Caco-2 (cell line): ENCODE measurements around the gene PPP1R3G. TPM values are rescaled to one million over a fixed set of nuclear protein-coding genes. Genes with fewer than 3 reads are reported as not detected.

Source experiments
- BruUV-seq: library from RNA; stranded (reverse); fragments of 400-500 nt; replicated peaks from 2 replicates; lab custom pipeline; 2021; lab: Mats Ljungman, UMichigan
- CTCF ChIA-PET: fragments of 300-600 bp; sonication (Branson Sonifier 250); formaldehyde crosslinking; loops from one replicate; lab custom pipeline; 2022; ENCODE audit warnings: antibody characterized with exemption; lab: Charles Lee
- POLR2A ChIA-PET: fragments of 300-600 bp; sonication (Branson Sonifier 250); formaldehyde crosslinking; loops from one replicate; lab custom pipeline; 2022; ENCODE audit warnings: antibody characterized with exemption; lab: Charles Lee
- DNase-seq, 2 experiments: peaks; one replicate each; pipeline versions ENCODE4 v3.0.0 to v3.0.0-alpha.2; 2020 to 2022
- H3K27me3 ChIP-seq: replicated peaks from 2 replicates; pipeline ENCODE4 v1.6.0; 2011; ENCODE audit warnings: low read length; ENCODE audit not compliant: control insufficient read depth, insufficient read depth
- H3K36me3 ChIP-seq: 2 replicates; pipeline ENCODE4 v1.5.1; 2011; ENCODE audit warnings: low read length; ENCODE audit not compliant: control insufficient read depth, insufficient read depth
- H3K4me1 ChIP-seq: fragments of 250-450 bp; sonication (Bioruptor Pico); 2 replicates; pipeline ENCODE4 v1.5.1; 2020; ENCODE audit warnings: mild to moderate bottlenecking
- H3K4me3 ChIP-seq: 2 replicates; pipeline ENCODE4 v1.5.1; 2011; ENCODE audit warnings: low read depth, mild to moderate bottlenecking, control low read depth, low read length
- H3K9me3 ChIP-seq: fragments of 250-450 bp; sonication (Bioruptor Pico); 2 replicates; pipeline ENCODE4 v1.5.1; 2020; ENCODE audit warnings: mild to moderate bottlenecking, moderate library complexity
- H3K27ac Mint-ChIP-seq: one replicate; pipeline ENCODE4 v1.8.0; 2022; ENCODE audit warnings: mixed read lengths; ENCODE audit not compliant: unreplicated experiment
- H3K27me3 Mint-ChIP-seq: one replicate; pipeline ENCODE4 v1.8.0; 2022; ENCODE audit warnings: mixed read lengths; ENCODE audit not compliant: insufficient read depth, unreplicated experiment
- H3K36me3 Mint-ChIP-seq: one replicate; pipeline ENCODE4 v1.8.0; 2022; ENCODE audit warnings: mild to moderate bottlenecking, mixed read lengths; ENCODE audit not compliant: insufficient read depth, unreplicated experiment
- H3K4me1 Mint-ChIP-seq: one replicate; pipeline ENCODE4 v1.8.0; 2022; ENCODE audit warnings: low read depth, mixed read lengths; ENCODE audit not compliant: unreplicated experiment
- H3K4me3 Mint-ChIP-seq: one replicate; pipeline ENCODE4 v1.8.0; 2022; ENCODE audit warnings: mild to moderate bottlenecking, moderate library complexity, mixed read lengths; ENCODE audit not compliant: unreplicated experiment
- H3K9me3 Mint-ChIP-seq: one replicate; pipeline ENCODE4 v1.8.0; 2022; ENCODE audit warnings: mixed read lengths; ENCODE audit not compliant: unreplicated experiment
- CTCF ChIP-seq, 2 experiments: fragments of 200-600 bp in 1 of 2; IDR thresholded peaks; 1 replicate in 1 of 2; 2 replicates in 1 of 2; pipeline versions ENCODE4 v1.5.1 to v1.8.0; 2011 to 2022; ENCODE audit warnings: antibody characterized with exemption in 1 of 2, control low read depth in 1 of 2, inconsistent platforms in 1 of 2, low read depth in 1 of 2, low read length in 1 of 2, mild to moderate bottlenecking in 1 of 2, moderate library complexity in 1 of 2; ENCODE audit not compliant: insufficient read depth in 1 of 2, severe bottlenecking in 1 of 2, unreplicated experiment in 1 of 2
- intact Hi-C: fragments of 100-400 bp; cut with micrococcal nuclease; formaldehyde crosslinking; loops from one replicate; pipeline ENCODE4 v1.10.0; 2022; ENCODE audit not compliant: unreplicated experiment
- total RNA-seq: library from RNA; stranded (reverse); gene quantifications from 2 replicates; pipeline ENCODE4 v1.2.3, GENCODE V29; 2022

Gene PPP1R3G
- total RNA-seq, 1 experiment from 2014 or later: 0.18 TPM

GRCh38 chr6:5041955-5042354 lies 43.2 kb upstream of the PPP1R3G start:
- no peaks in the 10 kb centered on the region for H3K9me3 Mint-ChIP-seq
- ChIA-PET CTCF (no interaction called here), POLR2A (no interaction called here)
- no peaks in the 10 kb centered on the region for H3K36me3 Mint-ChIP-seq
- no peaks in the 10 kb centered on the region for H3K4me1 ChIP-seq
- H3K4me1 Mint-ChIP-seq: no peaks in the 10 kb centered on the region
- intact Hi-C loops: no loop called here
- no peaks in the 10 kb centered on the region for H3K9me3 ChIP-seq
- no peaks in the 10 kb centered on the region for H3K27me3 ChIP-seq
- DNase-seq: no peak
- H3K27me3 Mint-ChIP-seq: peaks cover 7% of the 10 kb centered on the region
- no peak overlapping the region for H3K4me3 Mint-ChIP-seq
- BruUV-seq: no TSS peak
- H3K4me3 ChIP-seq: no peak overlapping the region
- no peak overlapping the region for H3K27ac Mint-ChIP-seq
- no peak for TF ChIP-seq CTCF (IDR thresholded peaks at IDR 0.05; ENCODE audit: insufficient read depth in 1 of 2, low read depth in 1 of 2, low read length in 1 of 2, severe bottlenecking in 1 of 2, unreplicated experiment in 1 of 2)
- no peaks in the 10 kb centered on the region for H3K36me3 ChIP-seq

GRCh38 chr6:5042436-5042835 lies 42.7 kb upstream of the PPP1R3G start:
- CTCF ChIA-PET: no interaction called here
- POLR2A ChIA-PET: no interaction called here
- Histone ChIP-seq H3K4me1 (no peaks in the 10 kb centered on the region), H3K36me3 (no peaks in the 10 kb centered on the region), H3K9me3 (no peaks in the 10 kb centered on the region), H3K4me3 (no peak overlapping the region), H3K27me3 (no peaks in the 10 kb centered on the region)
- BruUV-seq: no TSS peak
- H3K36me3 Mint-ChIP-seq: no peaks in the 10 kb centered on the region
- no peak for TF ChIP-seq CTCF (IDR thresholded peaks at IDR 0.05; ENCODE audit: insufficient read depth in 1 of 2, low read depth in 1 of 2, low read length in 1 of 2, severe bottlenecking in 1 of 2, unreplicated experiment in 1 of 2)
- H3K27me3 Mint-ChIP-seq: peaks cover 7% of the 10 kb centered on the region
- no peak overlapping the region for H3K27ac Mint-ChIP-seq
- intact Hi-C loops: no loop called here
- no peaks in the 10 kb centered on the region for H3K4me1 Mint-ChIP-seq
- no peak overlapping the region for H3K4me3 Mint-ChIP-seq
- DNase-seq: no peak
- no peaks in the 10 kb centered on the region for H3K9me3 Mint-ChIP-seq

- Mint-ChIP-seq H3K27ac (no peak overlapping the region), H3K27me3 (peaks cover 11% of the 10 kb centered on the region), H3K9me3 (peaks cover 10% of the 10 kb centered on the region), H3K4me3 (no peak overlapping the region), H3K4me1 (no peaks in the 10 kb centered on the region), H3K36me3 (no peaks in the 10 kb centered on the region)
- POLR2A ChIA-PET: no interaction called here
- Histone ChIP-seq H3K36me3 (no peaks in the 10 kb centered on the region), H3K27me3 (no peaks in the 10 kb centered on the region), H3K4me3 (no peak overlapping the region), H3K9me3 (no peaks in the 10 kb centered on the region), H3K4me1 (no peaks in the 10 kb centered on the region)
- no peak for DNase-seq
- CTCF ChIA-PET: no interaction called here
- no peak for TF ChIP-seq CTCF (IDR thresholded peaks at IDR 0.05; ENCODE audit: insufficient read depth in 1 of 2, low read depth in 1 of 2, low read length in 1 of 2, severe bottlenecking in 1 of 2, unreplicated experiment in 1 of 2)
- no TSS peak for BruUV-seq
- intact Hi-C loops: no loop called here
Observed at GRCh38 chr6:5044866-5045265, 40.3 kb upstream of the PPP1R3G start.
